ENCODE measurements around the gene TP63. TPM values are rescaled to one million over a fixed set of nuclear protein-coding genes. Genes with fewer than 3 reads are reported as not detected.
A peak's percentile ranks its signal among the peaks of the same experiment; 100 is the strongest.

TP63 gene
- total RNA-seq, 1 donor from 2014 or later = 144 TPM

GRCh38 chr3:189826566-189826965 lies 195.4 kb downstream of the TP63 start:
- Histone ChIP-seq H3K27me3 (no peaks in the 10 kb centered on the region), H3K9me3 (no peaks in the 10 kb centered on the region), H3K4me1 (peaks cover 34% of the 10 kb centered on the region), H3K27ac (no peak overlapping the region), H3K36me3 (no peaks in the 10 kb centered on the region), H3K4me3 (no peak overlapping the region)
- DNase-seq (ENCODE audit: extremely low spot score in 2 of 2) = no peak
- no peak for TF ChIP-seq POLR2AphosphoS5 (IDR thresholded peaks at IDR 0.05; ENCODE audit: insufficient read depth in 1 of 2, low read depth in 1 of 2)
- TF ChIP-seq CTCF (IDR thresholded peaks at IDR 0.05) = no peak
- no peak for TF ChIP-seq POLR2A (IDR thresholded peaks at IDR 0.05)
- intact Hi-C loops (cut with DNase I) = no loop called here

- peaks cover 34% of the 10 kb centered on the region for H3K4me1 ChIP-seq
- no peak overlapping the region for H3K27ac ChIP-seq
- H3K4me3 ChIP-seq = no peak overlapping the region
- H3K36me3 ChIP-seq = no peaks in the 10 kb centered on the region
- intact Hi-C loops (cut with DNase I) = no loop called here
- DNase-seq (ENCODE audit: extremely low spot score in 2 of 2) = no peak
- H3K9me3 ChIP-seq = no peaks in the 10 kb centered on the region
- TF ChIP-seq POLR2A (IDR thresholded peaks at IDR 0.05) (no peak), CTCF (IDR thresholded peaks at IDR 0.05) (no peak), POLR2AphosphoS5 (IDR thresholded peaks at IDR 0.05; ENCODE audit: insufficient read depth in 1 of 2, low read depth in 1 of 2) (no peak)
- H3K27me3 ChIP-seq = no peaks in the 10 kb centered on the region
Measured at GRCh38 chr3:189827108-189827507, 195.9 kb downstream of the TP63 start.

GRCh38 chr3:189830401-189830800 lies 199.2 kb downstream of the TP63 start:
- Histone ChIP-seq H3K27ac (no peak overlapping the region), H3K27me3 (no peaks in the 10 kb centered on the region), H3K4me1 (peaks cover 22% of the 10 kb centered on the region), H3K4me3 (no peak overlapping the region), H3K36me3 (no peaks in the 10 kb centered on the region), H3K9me3 (no peaks in the 10 kb centered on the region)
- intact Hi-C loops (cut with DNase I) = no loop called here
- TF ChIP-seq POLR2AphosphoS5 (IDR thresholded peaks at IDR 0.05; ENCODE audit: insufficient read depth in 1 of 2, low read depth in 1 of 2) (no peak), CTCF (IDR thresholded peaks at IDR 0.05) (no peak), POLR2A (IDR thresholded peaks at IDR 0.05) (no peak)
- DNase-seq (ENCODE audit: extremely low spot score in 2 of 2) = no peak

- no peak overlapping the region for H3K4me3 ChIP-seq
- H3K27me3 ChIP-seq = no peaks in the 10 kb centered on the region
- H3K36me3 ChIP-seq = no peaks in the 10 kb centered on the region
- no peaks in the 10 kb centered on the region for H3K9me3 ChIP-seq
- no peak overlapping the region for H3K27ac ChIP-seq
- intact Hi-C loops (cut with DNase I) = no loop called here
- no peaks in the 10 kb centered on the region for H3K4me1 ChIP-seq
- TF ChIP-seq CTCF (IDR thresholded peaks at IDR 0.05) = no peak
- TF ChIP-seq POLR2A (IDR thresholded peaks at IDR 0.05) = no peak
- TF ChIP-seq POLR2AphosphoS5 (IDR thresholded peaks at IDR 0.05; ENCODE audit: insufficient read depth in 1 of 2, low read depth in 1 of 2) = no peak
- no peak for DNase-seq (ENCODE audit: extremely low spot score in 2 of 2)
Measured at GRCh38 chr3:189833266-189833665, 202.1 kb downstream of the TP63 start.

GRCh38 chr3:189833996-189834395 lies 202.8 kb downstream of the TP63 start:
- Histone ChIP-seq H3K9me3 (no peaks in the 10 kb centered on the region), H3K4me1 (no peaks in the 10 kb centered on the region), H3K36me3 (no peaks in the 10 kb centered on the region), H3K4me3 (no peak overlapping the region), H3K27me3 (no peaks in the 10 kb centered on the region), H3K27ac (peak overlapping the region; percentile 32)
- DNase-seq (ENCODE audit: extremely low spot score in 2 of 2) = peak in 1 of 2 donors; percentile 92
- TF ChIP-seq POLR2A (IDR thresholded peaks at IDR 0.05) (no peak), POLR2AphosphoS5 (IDR thresholded peaks at IDR 0.05; ENCODE audit: insufficient read depth in 1 of 2, low read depth in 1 of 2) (peak in 1 of 2 donors; percentile 67), CTCF (IDR thresholded peaks at IDR 0.05) (no peak)
- intact Hi-C loops (cut with DNase I) = no loop called here
